GM21619 (cell line): ENCODE measurements around the gene ADAMTS2.
"Not testable (repeated sequence)": the region's sequence is repeated elsewhere in the genome, so short reads cannot be mapped to it uniquely, and the experiment has no call there.

ENCODE experiments used
- ATAC-seq: cut with Tn5 transposase; IDR thresholded peaks from one replicate; pipeline ENCODE4 v1.9.1; 2021; ENCODE audit not compliant: unreplicated experiment

Gene ADAMTS2

GRCh38 chr5:179297486-179298180 is 47.6 kb downstream of the ADAMTS2 start:
- no peak for ATAC-seq

GRCh38 chr5:179297026-179297425 is 48.2 kb downstream of the ADAMTS2 start:
- ATAC-seq = no peak

GRCh38 chr5:179296150-179296821 is 49.0 kb downstream of the ADAMTS2 start:
- no peak for ATAC-seq

DNA sequence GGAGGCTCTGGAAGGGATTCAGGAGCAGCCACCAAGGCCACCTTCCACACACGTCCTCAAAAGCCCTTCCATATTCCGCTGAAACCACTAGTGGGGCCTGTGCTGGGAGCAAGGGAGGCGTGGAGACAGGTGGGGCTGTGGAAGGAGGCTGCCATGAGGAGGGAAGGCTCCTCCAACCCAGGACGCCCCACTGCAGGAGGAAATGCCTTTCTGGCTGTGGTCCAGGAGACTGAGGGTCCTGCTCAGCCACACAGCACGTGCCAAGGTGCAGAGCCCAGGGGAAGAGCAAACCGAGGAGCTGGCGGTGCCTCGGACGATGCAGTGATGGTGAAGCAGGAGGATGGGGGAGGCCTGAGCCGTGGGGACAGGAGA is 49.5 kb downstream of the ADAMTS2 start:
- ATAC-seq = no peak

DNA sequence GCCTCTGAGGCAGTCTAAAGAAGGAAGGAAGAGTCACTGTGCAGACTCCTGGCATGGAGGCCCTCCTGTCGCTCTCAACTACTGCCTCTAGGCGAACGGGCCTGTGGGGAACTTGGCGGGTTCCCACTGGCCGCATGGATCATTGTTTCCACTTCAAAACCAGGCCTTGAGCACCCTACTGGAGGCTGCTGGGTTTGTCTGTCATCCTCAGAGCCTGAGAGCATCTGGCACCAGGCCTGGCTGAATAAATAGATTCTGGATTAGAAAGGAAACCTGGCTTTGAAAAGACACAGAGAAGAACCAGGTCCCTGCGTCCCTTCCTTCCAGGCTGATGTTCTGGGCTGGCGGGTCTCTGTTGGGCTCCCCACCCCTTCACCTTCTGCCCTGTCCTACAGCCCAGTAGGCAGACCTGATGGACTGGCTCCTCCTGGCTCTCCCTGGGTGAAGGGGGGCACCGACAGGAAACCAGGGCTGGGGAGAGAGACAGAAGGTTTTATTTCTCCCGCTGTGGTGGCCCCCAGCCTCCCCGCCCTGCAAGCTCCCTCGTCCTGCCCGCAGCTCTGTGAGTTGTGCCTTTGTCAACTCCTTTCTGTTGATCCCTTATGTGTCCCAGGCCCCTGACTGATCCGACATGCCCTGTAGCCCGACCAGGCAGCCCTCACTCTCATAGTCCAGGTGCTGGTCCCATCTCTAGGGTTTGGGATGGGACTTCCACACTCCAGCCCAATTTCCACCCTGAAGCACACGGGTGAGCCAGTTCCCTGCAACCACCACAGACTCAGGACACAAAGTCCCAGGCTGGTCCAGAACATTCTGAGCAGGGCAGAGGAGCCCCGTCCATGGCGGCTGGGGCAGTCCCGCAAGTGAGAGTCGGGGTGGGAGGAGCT is 50.1 kb downstream of the ADAMTS2 start:
- ATAC-seq = no peak

- no peak for ATAC-seq
Observed at GRCh38 chr5:179294131-179294780, 51.0 kb downstream of the ADAMTS2 start.

DNA sequence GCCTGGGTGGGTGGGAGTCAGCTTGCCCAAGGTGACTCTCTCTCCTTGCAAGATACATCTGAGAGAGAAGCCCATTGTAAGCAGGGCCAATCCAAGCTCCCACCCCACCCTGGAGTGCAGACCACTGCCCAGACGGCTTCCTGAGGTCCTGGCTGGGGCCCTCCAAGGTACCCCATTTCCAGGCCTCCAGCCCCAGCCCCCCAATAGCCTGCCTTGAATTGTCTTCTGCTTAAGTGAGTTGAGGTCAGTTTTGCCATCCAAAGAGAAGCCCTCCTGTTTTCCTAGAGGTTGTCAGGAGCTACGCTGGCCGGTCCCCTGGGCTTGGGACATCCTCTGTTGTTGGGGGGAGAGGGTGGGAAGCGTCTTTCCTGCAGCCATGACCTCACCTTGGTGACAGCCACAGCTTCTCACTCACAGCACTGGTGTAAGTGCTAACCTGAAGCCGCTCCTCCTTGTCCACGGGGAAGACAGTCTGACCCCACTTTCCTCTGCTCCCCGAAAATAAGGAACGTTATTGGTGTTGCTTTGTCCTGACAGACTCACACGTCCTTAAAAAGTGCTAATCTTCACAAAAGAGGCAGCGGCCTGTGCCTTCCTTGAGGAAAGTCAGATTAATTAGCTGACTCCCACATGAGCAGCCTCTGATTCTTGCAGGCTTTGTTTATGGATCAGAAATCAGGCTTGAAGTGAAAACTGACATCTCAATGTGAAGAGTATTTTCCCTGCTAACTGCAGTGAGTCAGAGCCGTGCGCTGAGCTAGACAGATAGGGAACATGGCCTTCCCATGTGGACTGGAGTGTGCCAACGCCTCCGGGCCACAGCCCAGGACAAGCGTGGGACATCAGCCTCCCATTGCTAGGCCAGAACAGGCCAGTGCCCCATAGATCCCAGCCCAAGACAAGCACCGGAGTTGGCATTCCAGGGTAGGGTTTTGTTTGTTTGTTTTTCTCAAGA is 52.3 kb downstream of the ADAMTS2 start:
- ATAC-seq = no peak

DNA sequence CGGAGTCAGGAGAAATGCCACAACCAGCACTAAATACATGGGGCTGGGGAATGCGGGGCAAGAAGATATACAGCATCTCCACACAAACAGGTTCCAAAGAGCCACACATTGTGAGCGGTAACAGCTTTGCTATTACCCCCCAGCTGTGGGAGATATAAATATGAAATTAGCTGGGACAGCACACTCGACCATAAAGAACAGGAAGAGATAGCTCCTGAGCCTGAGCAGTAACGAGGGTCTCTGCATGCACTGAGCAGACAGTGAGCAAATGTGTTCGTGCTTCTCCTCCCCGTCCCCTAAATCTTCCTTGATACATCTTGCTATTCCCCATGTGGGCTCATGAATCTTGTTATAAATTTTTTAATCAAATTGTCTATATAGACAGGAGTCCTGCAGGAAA is 53.1 kb downstream of the ADAMTS2 start:
- ATAC-seq = no peak

GRCh38 chr5:179290681-179291540 is 54.4 kb downstream of the ADAMTS2 start:
- no peak for ATAC-seq

DNA sequence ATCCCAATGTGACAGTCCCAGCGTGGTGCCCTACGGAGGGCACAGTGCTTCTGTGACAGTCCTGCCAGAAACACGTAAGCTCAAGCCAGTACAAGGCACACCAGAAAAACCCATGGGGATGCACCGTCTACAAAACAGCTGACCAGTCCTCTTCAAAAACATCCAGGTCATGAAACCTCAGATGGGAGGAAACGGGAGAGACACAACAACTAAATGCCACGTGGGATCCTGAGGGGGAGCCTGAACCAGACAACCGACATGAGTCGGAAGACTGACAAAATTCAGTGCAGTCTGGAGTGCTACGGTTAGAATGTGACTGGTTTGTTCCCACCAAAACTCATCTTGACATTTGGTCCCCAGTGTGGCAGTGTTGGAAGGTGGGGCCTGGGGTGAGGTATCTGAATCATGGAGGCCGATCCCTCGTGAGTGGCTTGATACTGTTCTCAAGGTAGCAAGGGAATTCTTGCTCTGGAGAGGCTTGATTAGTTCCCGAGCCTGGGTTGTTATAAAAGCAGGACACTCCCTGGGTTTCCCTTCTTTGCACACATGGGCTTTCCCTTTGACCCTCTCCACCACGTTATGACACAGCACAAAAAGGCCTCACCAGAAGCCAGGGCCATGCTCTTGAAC is 55.4 kb downstream of the ADAMTS2 start:
- no peak for ATAC-seq

- ATAC-seq = no peak
Observed at GRCh38 chr5:179288809-179289185, 56.5 kb downstream of the ADAMTS2 start.

GRCh38 chr5:179288101-179288808 is 57.0 kb downstream of the ADAMTS2 start:
- no peak for ATAC-seq

- ATAC-seq = no peak
Observed at GRCh38 chr5:179287631-179288030, 57.6 kb downstream of the ADAMTS2 start.

- ATAC-seq = no peak
Observed at GRCh38 chr5:179287071-179287470, 58.2 kb downstream of the ADAMTS2 start.

- not testable (repeated sequence) for ATAC-seq
Observed at GRCh38 chr5:179285776-179286162, 59.5 kb downstream of the ADAMTS2 start.

GRCh38 chr5:179284751-179285631 is 60.3 kb downstream of the ADAMTS2 start:
- ATAC-seq = no peak

- not testable (repeated sequence) for ATAC-seq
Observed at GRCh38 chr5:179283908-179284307, 61.4 kb downstream of the ADAMTS2 start.
